SK-N-MC (cell line): ENCODE results near the gene KLK1.

Experiments used
- EZH2 ChIP-seq: fragments of 200-600 bp; sonication (generic); IDR thresholded peaks from one replicate; pipeline ENCODE4 v1.6.1; 2017; ENCODE audit warnings: antibody characterized with exemption
- FOXP2 ChIP-seq: optimal IDR thresholded peaks from 2 replicates; pipeline ENCODE3; 2011; ENCODE audit warnings: mild to moderate bottlenecking, moderate library complexity; ENCODE audit not compliant: insufficient read depth; ENCODE audit errors: extremely low read length, control extremely low read depth
- POLR2AphosphoS5 ChIP-seq: IDR thresholded peaks from 2 replicates; pipeline ENCODE4 v1.6.1; 2012; ENCODE audit warnings: mild to moderate bottlenecking, low read depth, low read length, borderline replicate concordance

DNA sequence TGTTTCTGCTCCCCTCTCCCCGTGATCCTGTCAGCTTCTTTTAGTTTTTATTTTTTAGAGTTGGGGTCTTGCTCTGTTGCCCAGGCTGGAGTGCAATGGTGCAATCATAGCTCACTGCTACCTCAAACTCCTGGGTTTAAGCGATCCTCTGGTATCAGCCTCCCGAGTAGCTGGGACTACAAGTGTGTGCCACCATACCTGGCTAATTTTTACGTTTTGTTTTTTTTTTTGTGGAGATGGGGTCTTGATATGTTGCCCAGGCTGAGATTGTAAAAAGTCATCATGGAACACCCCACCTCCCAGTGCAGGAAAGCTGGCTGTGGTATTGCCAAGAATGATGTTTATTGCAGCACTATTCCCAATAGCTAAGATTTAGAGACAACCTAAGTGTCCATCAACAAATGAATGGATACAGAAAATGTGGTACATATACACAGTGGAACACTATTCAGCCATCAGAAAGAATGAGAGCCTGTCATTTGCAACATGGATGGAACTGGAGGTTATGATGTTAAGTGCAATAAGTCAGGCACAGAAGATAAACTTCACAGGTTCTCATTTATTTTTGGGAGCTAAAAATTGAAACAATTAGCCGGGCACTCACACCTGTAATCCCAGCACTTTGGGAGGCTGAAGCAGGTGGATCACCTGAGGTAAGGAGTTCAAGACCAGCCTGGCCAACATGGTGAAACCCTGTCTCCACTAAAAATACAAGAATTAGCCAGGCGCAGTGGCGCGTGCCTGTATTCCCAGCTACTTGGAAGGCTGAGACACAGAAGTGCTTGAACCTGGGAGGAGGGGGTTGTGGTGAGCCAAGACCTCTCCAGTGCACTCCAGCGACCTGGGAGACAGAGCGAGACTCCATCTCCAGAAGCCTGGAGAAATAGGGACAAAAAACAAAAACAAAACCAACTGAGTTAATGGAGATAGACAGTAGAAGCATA is 16.4 kb upstream of the KLK1 start:
- TF ChIP-seq EZH2 (no peak), POLR2AphosphoS5 (no peak), FOXP2 (no peak)
